HepG2 (cell line): ENCODE measurements around the gene OSBP. TPM values are rescaled to one million over a fixed set of nuclear protein-coding genes. Genes with fewer than 3 reads are reported as not detected.

Source experiments
- ATAC-seq: fragments of 200-7000 bp; cut with Tn5 transposase; 3 replicates; pipeline ENCODE4 v1.9.1; 2020; ENCODE audit warnings: mild to moderate bottlenecking, moderate library complexity
- BruUV-seq: library from RNA; stranded (reverse); fragments of 400-500 nt; replicated peaks from 2 replicates; lab custom pipeline; 2021; lab: Mats Ljungman, UMichigan
- CTCF ChIA-PET: fragments of 300-600 bp; formaldehyde crosslinking; extraction: SDS; loops from one replicate; lab custom pipeline; 2021; ENCODE audit warnings: low total read pairs, inconsistent platforms, low intra/inter-chr PET ratio; lab: Yijun Ruan, JAX
- POLR2A ChIA-PET: fragments of 350-600 bp; sonication (Branson Sonifier 250); formaldehyde crosslinking; loops from one replicate; lab custom pipeline; 2020; ENCODE audit warnings: antibody characterized with exemption, inconsistent platforms; lab: Yijun Ruan, JAX
- DNase-seq: peaks from one replicate; pipeline ENCODE4 v3.0.0-alpha.2; 2015; ENCODE audit warnings: low spot score
- FAIRE-seq: peaks from 3 replicates; lab custom pipeline; 2011; peaks lifted over from hg19 to GRCh38; lab: Jason Lieb, UNC
- H2AFZ ChIP-seq: one replicate; pipeline ENCODE4 v1.6.1; 2011; ENCODE audit warnings: low read length, inconsistent platforms
- H3K27ac ChIP-seq: fragments of 300-600 bp; 3 replicates; pipeline ENCODE4 v1.8.0; 2011; ENCODE audit warnings: mixed run types, mild to moderate bottlenecking, mixed read lengths, low read length, inconsistent platforms; ENCODE audit not compliant: insufficient read depth; ENCODE audit errors: extremely low read length
- H3K27me3 ChIP-seq, 2 experiments: fragments of 200-600 bp in 1 of 2; 2 replicates in 1 of 2; 3 replicates in 1 of 2; pipeline versions ENCODE4 v1.6.0 to v1.8.0; 2011; ENCODE audit warnings: low read length in 2 of 2, mild to moderate bottlenecking in 2 of 2, moderate library complexity in 2 of 2, inconsistent platforms in 1 of 2; ENCODE audit not compliant: insufficient read depth in 2 of 2, control insufficient read depth in 1 of 2
- H3K36me3 ChIP-seq, 2 experiments: fragments of 200-600 bp in 1 of 2; replicated peaks in 1 of 2; 2 replicates in 1 of 2; 3 replicates in 1 of 2; pipeline versions ENCODE4 v1.5.1 to v1.8.0; 2011; ENCODE audit warnings: low read length in 2 of 2, inconsistent platforms in 1 of 2; ENCODE audit not compliant: insufficient read depth in 2 of 2, control insufficient read depth in 1 of 2
- H3K4me1 ChIP-seq: 2 replicates; pipeline ENCODE4 v1.5.1; 2012; ENCODE audit warnings: low read length, inconsistent platforms; ENCODE audit not compliant: insufficient read depth
- H3K4me2 ChIP-seq: 2 replicates; pipeline ENCODE4 v1.6.0; 2011; ENCODE audit warnings: low read depth, low read length, inconsistent platforms
- H3K4me3 ChIP-seq, 3 experiments: fragments of 200-600 bp in 1 of 3; sonication (generic), shearing (Covaris generic) in 1 of 3; replicated peaks in 1 of 3; 2 replicates each; pipeline ENCODE4 v1.5.1; 2011 to 2016; ENCODE audit warnings: low read length in 3 of 3, inconsistent platforms in 2 of 3, low read depth in 2 of 3, mild to moderate bottlenecking in 2 of 3, control low read depth in 1 of 3, mixed read lengths in 1 of 3; ENCODE audit not compliant: insufficient read depth in 1 of 3
- H3K79me2 ChIP-seq: one replicate; pipeline ENCODE4 v1.6.1; 2011; ENCODE audit warnings: low read length, inconsistent platforms; ENCODE audit not compliant: insufficient read depth
- H3K9ac ChIP-seq: 2 replicates; pipeline ENCODE4 v1.6.0; 2011; ENCODE audit warnings: mild to moderate bottlenecking, low read depth, low read length, inconsistent platforms; ENCODE audit not compliant: insufficient read depth
- H3K9me3 ChIP-seq: 2 replicates; pipeline ENCODE4 v1.5.1; 2012; ENCODE audit warnings: mild to moderate bottlenecking, low read length
- H4K20me1 ChIP-seq: 2 replicates; pipeline ENCODE4 v1.6.0; 2011; ENCODE audit warnings: inconsistent platforms, mild to moderate bottlenecking, low read length, moderate library complexity; ENCODE audit not compliant: insufficient read depth
- KDM5B ChIP-seq: sonication (generic); formaldehyde crosslinking; IDR thresholded peaks from 2 replicates; pipeline ENCODE4 v1.4.0; 2020; ENCODE audit warnings: missing genetic modification reagents, mild to moderate bottlenecking, borderline replicate concordance
- ZBTB33 ChIP-seq: sonication (generic); formaldehyde crosslinking; IDR thresholded peaks from 2 replicates; pipeline ENCODE4 v1.4.0; 2020; ENCODE audit warnings: missing genetic modification reagents
- ZBTB38 ChIP-seq: sonication (generic); formaldehyde crosslinking; IDR thresholded peaks from 2 replicates; pipeline ENCODE4 v1.5.1; 2020; ENCODE audit warnings: mild to moderate bottlenecking, missing genetic modification reagents
- ZFP91 ChIP-seq: sonication (generic); formaldehyde crosslinking; IDR thresholded peaks from 2 replicates; pipeline ENCODE4 v1.9.0; 2022; ENCODE audit warnings: missing genetic modification reagents, mild to moderate bottlenecking, borderline replicate concordance
- WGBS: methylation state at CpG from one replicate; pipeline ENCODE4 v1.1.6; 2017; ENCODE audit warnings: low lambda C conversion rate; 5-methylcytosine and 5-hydroxymethylcytosine counted together
- in situ Hi-C: cut with HindIII; loops from 2 replicates; pipeline ENCODE4 v1.10.0; 2017; ENCODE audit warnings: low pct_unique_long_range_greater_than_20kb; ENCODE audit not compliant: extremely low pct_ligation_motif_present
- intact Hi-C: fragments of 100-400 bp; cut with micrococcal nuclease; formaldehyde crosslinking; loops from one replicate; pipeline ENCODE4 v1.10.0; 2022; ENCODE audit not compliant: unreplicated experiment
- polyA plus RNA-seq, 8 experiments: library from polyadenylated mRNA; depleted of rRNA in 3 of 8; stranded (reverse) in 7 of 8; unstranded in 1 of 8; fragments of >200 nt; fragmentation: Illumina TruSeq in 4 of 8; extraction: Trizol in 4 of 8; gene quantifications; 2 replicates each; pipeline versions ENCODE4 v1.2.1 to v1.2.3, GENCODE V29; 2011 to 2016; ENCODE audit warnings: low read depth in 4 of 8, missing spikeins in 1 of 8, mixed read lengths in 1 of 8; ENCODE audit not compliant: insufficient read depth in 1 of 8
- total RNA-seq, 5 experiments: library from RNA; depleted of rRNA; stranded (reverse); fragments of >200 nt; fragmentation: Illumina TruSeq; extraction: Trizol; gene quantifications; 2 replicates each; pipeline ENCODE4 v1.2.3, GENCODE V29; 2016; ENCODE audit warnings: low read depth in 1 of 5

The OSBP gene
- total and polyA plus RNA-seq, 2 of the 13 experiments (the other 11 are each of a cell fraction or from before 2014, with no cell fraction given), result 12.1 to 13.5 TPM

- no peak for ATAC-seq
- Histone ChIP-seq H3K4me2 (peak overlapping the region; percentile 84), H3K79me2 (no peaks in the 10 kb centered on the region), H3K27me3 (no peaks in the 10 kb centered on the region; a peak in 1 of 5 replicates), H3K27ac (no peak overlapping the region), H3K36me3 (no peaks in the 10 kb centered on the region), H3K9ac (no peak overlapping the region), H2AFZ (no peak overlapping the region), H3K4me1 (peaks cover 36% of the 10 kb centered on the region), H3K4me3 (0 out of 6 replicates have a peak overlapping the region, but pooled peaks of 1 of the 3 experiments have one; percentile 26), H3K9me3 (no peaks in the 10 kb centered on the region), H4K20me1 (no peaks in the 10 kb centered on the region)
- no peak for DNase-seq
- no TSS peak for BruUV-seq
- CTCF ChIA-PET, result no interaction called here
- FAIRE-seq, result no peak
- WGBS, result 88% methylated on average over 21 of the region's 21 CpGs
- intact Hi-C loops, result loop anchor here (5.0 kb wide), 2 partner anchors 129 to 249 kb away; no protein-coding TSS in a partner anchor
- TF ChIP-seq ZBTB33 (CRISPR knock-in tag), result peak; percentile 61
- peak; percentile 61; the same call in 1 of the 2 replicates for TF ChIP-seq ZBTB38
- no peak for TF ChIP-seq KDM5B
- no peak for TF ChIP-seq ZFP91 (CRISPR knock-in tag)
- in situ Hi-C loops, result no loop called here
- POLR2A ChIA-PET, result no interaction called here
Observed at GRCh38 chr11:59553323-59553722, 62.3 kb downstream of the OSBP start.
